Measurements from ENCODE around the gene RAB40C. TPM values are rescaled to one million over a fixed set of nuclear protein-coding genes. Genes with fewer than 3 reads are reported as not detected.

Gene RAB40C
- total and polyA plus RNA-seq, 3 donors from 2014 or later, result 27.6 to 51.2 (median 47.9) TPM

DNA sequence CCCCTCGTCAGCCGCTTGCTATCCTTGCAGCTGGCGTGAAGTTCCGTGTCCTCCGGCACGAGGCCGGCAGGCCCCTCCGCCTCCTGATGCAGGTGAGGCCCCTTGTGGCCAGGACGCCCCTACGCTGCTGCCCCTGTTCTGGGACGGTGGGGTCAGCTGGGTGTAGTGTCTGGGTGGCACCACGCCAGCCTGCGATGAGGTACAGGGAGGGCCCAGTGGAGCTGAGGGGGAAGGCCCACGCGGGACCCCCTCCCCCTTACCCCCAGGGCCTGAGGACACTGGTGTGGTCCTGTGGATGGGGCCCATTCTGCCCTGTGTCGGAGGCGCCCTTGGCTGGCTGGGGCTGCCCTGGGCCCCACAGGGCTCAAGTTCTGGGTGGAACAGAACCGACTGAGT is 7.7 kb upstream of the RAB40C start:
- Histone ChIP-seq H3K27ac (no peak overlapping the region), H3K36me3 (ENCODE audit: low read depth, missing control alignments) (no peaks in the 10 kb centered on the region), H3K4me1 (peaks cover 4% of the 10 kb centered on the region), H3K9me3 (no peaks in the 10 kb centered on the region), H3K27me3 (no peaks in the 10 kb centered on the region), H3K4me3 (no peak overlapping the region)
- DNase-seq, result no peak
- intact Hi-C loops (cut with DNase I; ENCODE audit: low total_unique reads), result loop anchor here (10.0 kb wide), 2 partner anchors 53 to 83 kb away; partner anchors contain the start of genes METTL26, RHOT2 and WFIKKN1
- 85% methylated on average over 8 to 18 of the region's 18 CpGs for WGBS, 2 donors
- TF ChIP-seq POLR2A (IDR thresholded peaks at IDR 0.05), result no peak
- TF ChIP-seq CTCF (IDR thresholded peaks at IDR 0.05), result no peak

DNA sequence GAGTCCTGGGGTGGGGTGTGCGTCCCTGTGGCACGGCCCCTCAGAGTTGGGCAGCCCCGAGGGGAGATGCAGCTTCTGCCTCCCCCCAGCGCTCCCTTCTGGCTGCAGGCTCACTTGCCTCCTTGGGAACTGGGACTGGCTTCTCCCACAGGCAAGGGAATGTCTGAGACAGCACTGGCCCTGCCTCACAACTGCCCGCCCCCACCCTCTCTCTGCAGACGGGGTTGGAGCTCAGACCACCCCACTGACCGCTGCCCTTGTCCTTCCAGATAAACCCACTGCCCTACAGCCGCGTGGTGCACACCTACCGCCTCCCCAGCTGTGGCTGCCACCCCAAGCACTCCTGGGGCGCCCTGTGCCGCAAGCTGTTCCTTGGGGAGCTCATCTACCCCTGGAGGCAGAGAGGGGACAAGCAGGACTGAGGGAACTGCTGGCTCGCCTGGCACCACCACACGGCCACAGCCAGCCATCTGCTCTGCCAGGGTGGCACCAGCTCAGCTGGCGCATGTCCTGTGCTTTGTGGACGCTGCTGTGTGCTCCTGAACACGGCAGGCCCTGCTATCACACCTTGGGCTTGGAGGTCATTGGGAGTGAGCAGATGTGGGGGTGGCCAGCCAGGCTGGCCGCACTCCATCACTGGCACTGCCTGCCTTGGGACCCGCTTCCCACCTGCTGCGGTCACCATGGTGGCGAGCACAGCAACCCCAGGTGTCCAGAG is 7.1 kb upstream of the RAB40C start:
- WGBS, 2 donors, result 74 to 78% methylated on average over 7 to 21 of the region's 21 CpGs
- H3K9me3 ChIP-seq, result no peaks in the 10 kb centered on the region
- intact Hi-C loops (cut with DNase I; ENCODE audit: low total_unique reads), result loop anchor here (10.0 kb wide), 2 partner anchors 52 to 82 kb away; partner anchors contain the start of genes METTL26, RHOT2 and WFIKKN1
- DNase-seq, result no peak
- H3K4me1 ChIP-seq, result peaks cover 6% of the 10 kb centered on the region
- no peak overlapping the region for H3K4me3 ChIP-seq
- H3K27ac ChIP-seq, result no peak overlapping the region
- no peaks in the 10 kb centered on the region for H3K36me3 ChIP-seq (ENCODE audit: low read depth, missing control alignments)
- H3K27me3 ChIP-seq, result no peaks in the 10 kb centered on the region
- TF ChIP-seq CTCF (IDR thresholded peaks at IDR 0.05), result no peak
- no peak for TF ChIP-seq POLR2A (IDR thresholded peaks at IDR 0.05)

- intact Hi-C loops (cut with DNase I; ENCODE audit: low total_unique reads), result loop anchor here (10.0 kb wide), 2 partner anchors 51 to 81 kb away; partner anchors contain the start of genes METTL26, RHOT2 and WFIKKN1
- Histone ChIP-seq H3K27me3 (no peaks in the 10 kb centered on the region), H3K4me3 (no peak overlapping the region), H3K27ac (no peak overlapping the region), H3K4me1 (peaks cover 13% of the 10 kb centered on the region), H3K36me3 (ENCODE audit: low read depth, missing control alignments) (no peaks in the 10 kb centered on the region), H3K9me3 (no peaks in the 10 kb centered on the region)
- TF ChIP-seq POLR2A (IDR thresholded peaks at IDR 0.05) (no peak), CTCF (IDR thresholded peaks at IDR 0.05) (no peak)
- WGBS, 2 donors, result 43 to 60% methylated on average over 4 to 16 of the region's 16 CpGs
- no peak for DNase-seq
Measured at GRCh38 chr16:583470-583814, 6.4 kb upstream of the RAB40C start.

DNA sequence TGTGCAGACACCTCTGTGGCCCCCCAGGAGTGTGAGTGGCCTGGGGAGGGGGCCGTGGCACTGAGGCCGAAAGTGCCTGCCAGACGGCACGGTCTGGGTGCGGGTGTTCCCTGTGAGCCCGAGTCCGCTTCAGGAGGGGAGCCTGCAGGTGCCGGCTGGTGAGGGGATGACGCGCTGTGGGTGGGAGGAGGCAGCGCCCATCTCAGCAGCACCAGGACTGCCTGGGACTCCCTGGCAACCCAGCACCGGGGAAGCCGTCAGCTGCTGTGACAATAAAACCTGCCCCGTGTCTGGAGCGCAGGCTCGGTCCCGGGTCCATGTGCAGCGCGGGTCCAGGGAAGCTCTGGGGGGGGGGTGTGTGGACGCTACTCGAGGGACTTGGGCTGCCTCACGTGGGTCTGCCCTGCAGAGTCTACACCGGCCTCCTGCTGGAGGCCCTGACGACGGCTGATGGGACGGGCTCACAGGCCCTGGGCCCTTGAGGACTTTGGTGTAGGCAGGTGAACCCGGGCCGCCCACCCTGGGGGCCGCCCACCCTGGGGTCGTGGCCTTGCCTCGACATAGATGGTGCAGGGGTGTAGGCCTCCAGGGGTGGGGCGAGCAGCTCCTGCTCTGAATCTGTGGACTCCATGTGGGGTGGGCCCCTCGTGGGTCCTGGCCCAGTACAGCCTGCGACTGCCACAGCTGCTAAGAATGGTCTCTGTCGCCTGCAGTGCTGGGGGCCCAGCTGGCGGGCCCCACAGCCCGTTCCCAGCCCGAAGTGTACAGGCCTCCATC is 5.9 kb upstream of the RAB40C start:
- TF ChIP-seq CTCF (IDR thresholded peaks at IDR 0.05) (no peak), POLR2A (IDR thresholded peaks at IDR 0.05) (no peak)
- Histone ChIP-seq H3K9me3 (no peaks in the 10 kb centered on the region), H3K4me3 (no peak overlapping the region), H3K4me1 (peaks cover 13% of the 10 kb centered on the region), H3K36me3 (ENCODE audit: low read depth, missing control alignments) (no peaks in the 10 kb centered on the region), H3K27ac (no peak overlapping the region), H3K27me3 (no peaks in the 10 kb centered on the region)
- 72 to 80% methylated on average over 4 to 31 of the region's 38 CpGs for WGBS, 2 donors
- no peak for DNase-seq
- intact Hi-C loops (cut with DNase I; ENCODE audit: low total_unique reads), result loop anchor here (10.0 kb wide), 2 partner anchors 51 to 81 kb away; partner anchors contain the start of genes METTL26, RHOT2 and WFIKKN1
